ENCODE data around the gene EDN2.
A peak's percentile ranks its signal among the peaks of the same experiment; 100 is the strongest.

EDN2 gene

GRCh38 chr1:41479000-41479807, 5.3 kb downstream of the EDN2 start:
- no peaks in the 10 kb centered on the region for H3K36me3 ChIP-seq (ENCODE audit: control insufficient read depth in 2 of 2, insufficient read depth in 1 of 2, low read length in 2 of 2)
- H3K27ac ChIP-seq (ENCODE audit: extremely low read depth, low read depth, low read length) = no peak overlapping the region
- TF ChIP-seq ZIC2 (tag by site-specific recombination; IDR thresholded peaks at IDR 0.05) = peak; percentile 50
- no peak for TF ChIP-seq ZNF501 (tag by site-specific recombination; IDR thresholded peaks at IDR 0.05)
- CTCF ChIA-PET = interaction anchor here (1.0 to 1.5 kb wide), 2 partner anchors 12 to 14 kb away, joined by 3 to 4 read pairs; no protein-coding TSS in a partner anchor
- POLR2A ChIA-PET = no interaction called here
- H3K9me3 ChIP-seq (ENCODE audit: control insufficient read depth, insufficient read depth, low read depth, low read length) = no peaks in the 10 kb centered on the region
- H3K4me1 ChIP-seq (ENCODE audit: control insufficient read depth, insufficient read depth, low read length) = 0 out of 2 replicates have a peak, but pooled peaks cover 4% of the 10 kb centered on the region
- H3K4me3 ChIP-seq (ENCODE audit: low read depth, low read length) = no peak overlapping the region

DNA sequence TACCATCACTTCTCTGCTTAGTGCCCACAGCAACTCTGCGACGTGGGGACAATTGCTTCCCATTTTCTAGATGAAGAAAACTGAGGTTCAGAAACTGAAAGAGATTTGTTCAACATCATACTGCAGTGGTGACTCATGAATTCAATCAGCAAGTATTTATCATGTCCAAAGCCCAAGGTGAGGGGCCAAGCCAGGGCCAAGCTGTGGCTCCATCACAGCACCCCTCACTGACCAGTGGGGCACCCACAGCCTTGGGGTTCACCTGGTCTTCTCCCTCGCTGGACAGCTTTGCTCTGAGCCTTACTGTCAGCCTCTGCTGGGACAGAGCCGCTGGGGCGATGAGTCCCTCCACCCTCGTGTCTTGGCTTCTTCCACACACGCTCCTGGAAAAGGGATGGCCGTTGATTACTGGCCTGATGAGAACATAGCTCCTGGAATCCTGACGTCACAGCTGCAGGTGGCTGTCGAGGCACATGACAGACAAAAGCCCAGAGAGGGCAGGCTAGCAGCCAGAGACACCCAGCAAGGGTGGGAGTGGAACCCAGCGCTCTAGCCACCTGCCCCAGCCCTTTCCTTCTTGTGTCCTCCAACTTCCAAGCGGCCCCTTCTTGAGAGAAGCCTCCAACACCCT, 6.2 kb downstream of the EDN2 start:
- POLR2A ChIA-PET = no interaction called here
- no peaks in the 10 kb centered on the region for H3K9me3 ChIP-seq (ENCODE audit: control insufficient read depth, insufficient read depth, low read depth, low read length)
- H3K36me3 ChIP-seq (ENCODE audit: control insufficient read depth in 2 of 2, insufficient read depth in 1 of 2, low read length in 2 of 2) = no peaks in the 10 kb centered on the region
- no peak overlapping the region for H3K4me3 ChIP-seq (ENCODE audit: low read depth, low read length)
- 0 out of 2 replicates have a peak, but pooled peaks cover 4% of the 10 kb centered on the region for H3K4me1 ChIP-seq (ENCODE audit: control insufficient read depth, insufficient read depth, low read length)
- TF ChIP-seq ZFP37 (tag by site-specific recombination; IDR thresholded peaks at IDR 0.05) (no peak), ZNF510 (tag by site-specific recombination; IDR thresholded peaks at IDR 0.05; ENCODE audit: insufficient replicate concordance) (no peak), ZIC2 (tag by site-specific recombination; IDR thresholded peaks at IDR 0.05) (no peak), ZNF239 (tag by site-specific recombination; IDR thresholded peaks at IDR 0.05) (no peak)
- TF ChIP-seq, protein P1, sequence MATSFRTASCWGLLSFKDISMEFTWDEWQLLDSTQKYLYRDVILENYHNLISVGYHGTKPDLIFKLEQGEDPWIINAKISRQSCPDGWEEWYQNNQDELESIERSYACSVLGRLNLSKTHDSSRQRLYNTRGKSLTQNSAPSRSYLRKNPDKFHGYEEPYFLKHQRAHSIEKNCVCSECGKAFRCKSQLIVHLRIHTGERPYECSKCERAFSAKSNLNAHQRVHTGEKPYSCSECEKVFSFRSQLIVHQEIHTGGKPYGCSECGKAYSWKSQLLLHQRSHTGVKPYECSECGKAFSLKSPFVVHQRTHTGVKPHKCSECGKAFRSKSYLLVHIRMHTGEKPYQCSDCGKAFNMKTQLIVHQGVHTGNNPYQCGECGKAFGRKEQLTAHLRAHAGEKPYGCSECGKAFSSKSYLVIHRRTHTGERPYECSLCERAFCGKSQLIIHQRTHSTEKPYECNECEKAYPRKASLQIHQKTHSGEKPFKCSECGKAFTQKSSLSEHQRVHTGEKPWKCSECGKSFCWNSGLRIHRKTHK (tag by site-specific recombination; IDR thresholded peaks at IDR 0.05) = no peak
- no peak overlapping the region for H3K27ac ChIP-seq (ENCODE audit: extremely low read depth, low read depth, low read length)
- CTCF ChIA-PET = no interaction called here

DNA sequence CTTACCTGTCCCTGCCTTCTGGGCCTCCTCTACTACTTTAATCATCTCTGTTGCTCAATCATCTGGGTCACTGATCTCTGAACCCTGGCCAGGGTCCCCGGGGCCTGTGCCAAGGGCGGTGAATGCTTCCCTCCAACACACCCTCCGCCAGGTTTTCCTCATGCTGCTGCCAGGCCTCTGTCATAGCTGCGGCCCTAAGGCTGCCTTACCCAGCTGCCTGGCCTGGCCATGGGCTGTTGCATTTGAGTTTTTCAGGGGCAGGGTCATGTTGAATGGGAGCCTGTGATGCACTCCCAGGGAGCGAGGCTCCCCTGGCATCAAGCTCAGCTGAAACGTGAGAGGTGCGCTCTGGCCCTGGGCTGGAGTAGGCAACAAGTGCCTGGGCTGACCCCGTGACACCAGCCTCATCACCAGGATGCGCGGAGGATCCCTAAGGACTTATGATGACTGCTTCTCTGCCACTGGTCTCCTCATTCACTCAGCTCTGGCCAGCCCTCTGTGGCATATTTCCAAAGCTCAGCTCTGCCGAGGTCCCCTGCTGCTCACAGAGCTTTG, 7.6 kb downstream of the EDN2 start:
- POLR2A ChIA-PET = no interaction called here
- H3K4me3 ChIP-seq (ENCODE audit: low read depth, low read length) = no peak overlapping the region
- CTCF ChIA-PET = interaction anchor here (0.6 to 3.9 kb wide), 8 partner anchors 15 to 875 kb away, joined by 3 to 33 read pairs (median 4); no protein-coding TSS in a partner anchor
- H3K36me3 ChIP-seq (ENCODE audit: control insufficient read depth in 2 of 2, insufficient read depth in 1 of 2, low read length in 2 of 2) = no peaks in the 10 kb centered on the region
- no peak overlapping the region for H3K27ac ChIP-seq (ENCODE audit: extremely low read depth, low read depth, low read length)
- no peaks in the 10 kb centered on the region for H3K4me1 ChIP-seq (ENCODE audit: control insufficient read depth, insufficient read depth, low read length)
- H3K9me3 ChIP-seq (ENCODE audit: control insufficient read depth, insufficient read depth, low read depth, low read length) = no peaks in the 10 kb centered on the region
- TF ChIP-seq ZNF645 (tag by site-specific recombination; IDR thresholded peaks at IDR 0.05) (no peak), ZNF623 (tag by site-specific recombination; IDR thresholded peaks at IDR 0.05) (no peak), ZNF335 (tag by site-specific recombination; conservative IDR thresholded peaks at IDR 0.05) (no peak), ZNF513 (tag by site-specific recombination; IDR thresholded peaks at IDR 0.05) (no peak), ZNF112 (tag by site-specific recombination; IDR thresholded peaks at IDR 0.05) (no peak), ZNF366 (tag by site-specific recombination; conservative IDR thresholded peaks at IDR 0.05) (no peak), SCRT1 (tag by site-specific recombination; IDR thresholded peaks at IDR 0.05; ENCODE audit: borderline replicate concordance) (0 out of 2 replicates have a peak, but pooled peaks have one; percentile 28), ZNF302 (tag by site-specific recombination; IDR thresholded peaks at IDR 0.05; ENCODE audit: low read depth) (no peak), ZNF133 (tag by site-specific recombination; IDR thresholded peaks at IDR 0.05) (no peak), ZNF501 (tag by site-specific recombination; IDR thresholded peaks at IDR 0.05) (no peak), ZNF48 (tag by site-specific recombination; IDR thresholded peaks at IDR 0.05) (no peak), ZIC2 (tag by site-specific recombination; IDR thresholded peaks at IDR 0.05) (peak; percentile 34), ZNF184 (tag by site-specific recombination; IDR thresholded peaks at IDR 0.05) (no peak)
- TF ChIP-seq, protein P2, sequence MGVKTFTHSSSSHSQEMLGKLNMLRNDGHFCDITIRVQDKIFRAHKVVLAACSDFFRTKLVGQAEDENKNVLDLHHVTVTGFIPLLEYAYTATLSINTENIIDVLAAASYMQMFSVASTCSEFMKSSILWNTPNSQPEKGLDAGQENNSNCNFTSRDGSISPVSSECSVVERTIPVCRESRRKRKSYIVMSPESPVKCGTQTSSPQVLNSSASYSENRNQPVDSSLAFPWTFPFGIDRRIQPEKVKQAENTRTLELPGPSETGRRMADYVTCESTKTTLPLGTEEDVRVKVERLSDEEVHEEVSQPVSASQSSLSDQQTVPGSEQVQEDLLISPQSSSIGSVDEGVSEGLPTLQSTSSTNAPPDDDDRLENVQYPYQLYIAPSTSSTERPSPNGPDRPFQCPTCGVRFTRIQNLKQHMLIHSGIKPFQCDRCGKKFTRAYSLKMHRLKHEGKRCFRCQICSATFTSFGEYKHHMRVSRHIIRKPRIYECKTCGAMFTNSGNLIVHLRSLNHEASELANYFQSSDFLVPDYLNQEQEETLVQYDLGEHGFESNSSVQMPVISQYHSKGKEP (tag by site-specific recombination; IDR thresholded peaks at IDR 0.05) = no peak
- TF ChIP-seq, protein P3, sequence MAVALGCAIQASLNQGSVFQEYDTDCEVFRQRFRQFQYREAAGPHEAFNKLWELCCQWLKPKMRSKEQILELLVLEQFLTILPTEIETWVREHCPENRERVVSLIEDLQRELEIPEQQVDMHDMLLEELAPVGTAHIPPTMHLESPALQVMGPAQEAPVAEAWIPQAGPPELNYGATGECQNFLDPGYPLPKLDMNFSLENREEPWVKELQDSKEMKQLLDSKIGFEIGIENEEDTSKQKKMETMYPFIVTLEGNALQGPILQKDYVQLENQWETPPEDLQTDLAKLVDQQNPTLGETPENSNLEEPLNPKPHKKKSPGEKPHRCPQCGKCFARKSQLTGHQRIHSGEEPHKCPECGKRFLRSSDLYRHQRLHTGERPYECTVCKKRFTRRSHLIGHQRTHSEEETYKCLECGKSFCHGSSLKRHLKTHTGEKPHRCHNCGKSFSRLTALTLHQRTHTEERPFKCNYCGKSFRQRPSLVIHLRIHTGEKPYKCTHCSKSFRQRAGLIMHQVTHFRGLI (tag by site-specific recombination; IDR thresholded peaks at IDR 0.05) = no peak
- TF ChIP-seq, protein P4, sequence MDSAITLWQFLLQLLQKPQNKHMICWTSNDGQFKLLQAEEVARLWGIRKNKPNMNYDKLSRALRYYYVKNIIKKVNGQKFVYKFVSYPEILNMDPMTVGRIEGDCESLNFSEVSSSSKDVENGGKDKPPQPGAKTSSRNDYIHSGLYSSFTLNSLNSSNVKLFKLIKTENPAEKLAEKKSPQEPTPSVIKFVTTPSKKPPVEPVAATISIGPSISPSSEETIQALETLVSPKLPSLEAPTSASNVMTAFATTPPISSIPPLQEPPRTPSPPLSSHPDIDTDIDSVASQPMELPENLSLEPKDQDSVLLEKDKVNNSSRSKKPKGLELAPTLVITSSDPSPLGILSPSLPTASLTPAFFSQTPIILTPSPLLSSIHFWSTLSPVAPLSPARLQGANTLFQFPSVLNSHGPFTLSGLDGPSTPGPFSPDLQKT (IDR thresholded peaks at IDR 0.05; ENCODE audit: borderline replicate concordance, low read depth, low read length) = no peak

Measured in HEK293 (cell line).